ENCODE data around the gene CACNA1F. TPM values are rescaled to one million over a fixed set of nuclear protein-coding genes. Genes with fewer than 3 reads are reported as not detected.
"Not testable (repeated sequence)": the region's sequence is repeated elsewhere in the genome, so short reads cannot be mapped to it uniquely, and the experiment has no call there.

CACNA1F gene
- total RNA-seq, 1 donor from 2014 or later = 3.0 TPM

- POLR2A ChIA-PET = interaction anchor here (0.6 kb wide), 1 partner anchor 19 kb away, joined by 5 read pairs; no protein-coding TSS in a partner anchor
- Mint-ChIP-seq H3K9me3 (no peaks in the 10 kb centered on the region), H3K36me3 (ENCODE audit: low read depth) (peaks cover 52% of the 10 kb centered on the region), H3K4me3 (no peak overlapping the region), H3K27ac (peak overlapping the region; percentile 72), H3K4me1 (peaks cover 26% of the 10 kb centered on the region), H3K27me3 (no peaks in the 10 kb centered on the region)
- CTCF ChIA-PET = no interaction called here
- no peak for ATAC-seq (ENCODE audit: low read depth)
- intact Hi-C loops (cut with micrococcal nuclease) = no loop called here
- DNase-seq = no peak
- TF ChIP-seq CTCF (IDR thresholded peaks at IDR 0.05) = no peak
Measured at GRCh38 chrX:49175435-49176274, 57.5 kb downstream of the CACNA1F start.

- POLR2A ChIA-PET = no interaction called here
- intact Hi-C loops (cut with micrococcal nuclease) = loop anchor here (5.0 kb wide), 1 partner anchor 172 kb away; the partner anchor contains the start of gene GRIPAP1
- Mint-ChIP-seq H3K36me3 (ENCODE audit: low read depth) (peaks cover 46% of the 10 kb centered on the region), H3K9me3 (no peaks in the 10 kb centered on the region), H3K4me3 (no peak overlapping the region), H3K4me1 (peaks cover 26% of the 10 kb centered on the region), H3K27me3 (no peaks in the 10 kb centered on the region), H3K27ac (peak overlapping the region; percentile 35)
- no peak for DNase-seq
- TF ChIP-seq CTCF (IDR thresholded peaks at IDR 0.05) = no peak
- CTCF ChIA-PET = no interaction called here
- ATAC-seq (ENCODE audit: low read depth) = no peak
Measured at GRCh38 chrX:49174723-49175122, 58.4 kb downstream of the CACNA1F start.

- DNase-seq; POLR2A ChIA-PET; H3K27ac Mint-ChIP-seq; ATAC-seq (ENCODE audit: low read depth); CTCF ChIA-PET; H3K27me3 Mint-ChIP-seq; H3K4me3 Mint-ChIP-seq; H3K9me3 Mint-ChIP-seq: not testable (repeated sequence)
- Mint-ChIP-seq H3K36me3 (ENCODE audit: low read depth) (peaks cover 36% of the 10 kb centered on the region), H3K4me1 (peaks cover 31% of the 10 kb centered on the region)
- intact Hi-C loops (cut with micrococcal nuclease) = loop anchor here (5.0 kb wide), 1 partner anchor 171 kb away; the partner anchor contains the start of gene GRIPAP1
Measured at GRCh38 chrX:49173544-49173943, 59.6 kb downstream of the CACNA1F start.

GRCh38 chrX:49172280-49172780, 60.8 kb downstream of the CACNA1F start:
- no peaks in the 10 kb centered on the region for H3K27me3 Mint-ChIP-seq
- ChIA-PET CTCF (no interaction called here), POLR2A (interaction anchor here (0.6 to 1.7 kb wide), 9 partner anchors 9 to 338 kb away, joined by 3 to 8 read pairs (median 4); partner anchors contain the start of genes GRIPAP1 and WDR45)
- peak overlapping the region; percentile 84 for H3K27ac Mint-ChIP-seq
- peak; percentile 67 for ATAC-seq (ENCODE audit: low read depth)
- intact Hi-C loops (cut with micrococcal nuclease) = loop anchor here (1.0 to 5.0 kb wide), 5 partner anchors 8 to 170 kb away; partner anchors contain the start of genes GRIPAP1 and PRICKLE3
- H3K36me3 Mint-ChIP-seq (ENCODE audit: low read depth) = peaks cover 29% of the 10 kb centered on the region
- peak overlapping the region; percentile 89 for H3K4me3 Mint-ChIP-seq
- no peak for TF ChIP-seq CTCF (IDR thresholded peaks at IDR 0.05)
- H3K4me1 Mint-ChIP-seq = peaks cover 37% of the 10 kb centered on the region
- no peaks in the 10 kb centered on the region for H3K9me3 Mint-ChIP-seq
- DNase-seq = peak; percentile 57

GRCh38 chrX:49171752-49172279, 61.3 kb downstream of the CACNA1F start, which contains the start of gene PLP2:
PLP2 (plus strand) TSS chrX:49171898; CDS start chrX:49172001, 103 bp downstream.
- intact Hi-C loops (cut with micrococcal nuclease) = loop anchor here (1.0 to 5.0 kb wide), 5 partner anchors 8 to 170 kb away; partner anchors contain the start of genes GRIPAP1 and PRICKLE3
- Mint-ChIP-seq H3K4me3 (peak within 1 kb of the TSS; percentile 89), H3K36me3 (ENCODE audit: low read depth) (peaks cover 28% of the 10 kb centered on the region), H3K27me3 (no peaks in the 10 kb centered on the region), H3K4me1 (peaks cover 39% of the 10 kb centered on the region), H3K9me3 (no peaks in the 10 kb centered on the region), H3K27ac (peak within 1 kb of the TSS; percentile 84)
- no peak for TF ChIP-seq CTCF (IDR thresholded peaks at IDR 0.05)
- peak; percentile 59 for DNase-seq
- ATAC-seq (ENCODE audit: low read depth) = peak; percentile 52
- ChIA-PET POLR2A (interaction anchor here (0.7 to 1.7 kb wide), 10 partner anchors 7 to 169 kb away, joined by 3 to 9 read pairs (median 6); partner anchors contain the start of genes GRIPAP1 and WDR45), CTCF (no interaction called here)
